ENCODE data around the gene AKAP1.

AKAP1 gene

DNA sequence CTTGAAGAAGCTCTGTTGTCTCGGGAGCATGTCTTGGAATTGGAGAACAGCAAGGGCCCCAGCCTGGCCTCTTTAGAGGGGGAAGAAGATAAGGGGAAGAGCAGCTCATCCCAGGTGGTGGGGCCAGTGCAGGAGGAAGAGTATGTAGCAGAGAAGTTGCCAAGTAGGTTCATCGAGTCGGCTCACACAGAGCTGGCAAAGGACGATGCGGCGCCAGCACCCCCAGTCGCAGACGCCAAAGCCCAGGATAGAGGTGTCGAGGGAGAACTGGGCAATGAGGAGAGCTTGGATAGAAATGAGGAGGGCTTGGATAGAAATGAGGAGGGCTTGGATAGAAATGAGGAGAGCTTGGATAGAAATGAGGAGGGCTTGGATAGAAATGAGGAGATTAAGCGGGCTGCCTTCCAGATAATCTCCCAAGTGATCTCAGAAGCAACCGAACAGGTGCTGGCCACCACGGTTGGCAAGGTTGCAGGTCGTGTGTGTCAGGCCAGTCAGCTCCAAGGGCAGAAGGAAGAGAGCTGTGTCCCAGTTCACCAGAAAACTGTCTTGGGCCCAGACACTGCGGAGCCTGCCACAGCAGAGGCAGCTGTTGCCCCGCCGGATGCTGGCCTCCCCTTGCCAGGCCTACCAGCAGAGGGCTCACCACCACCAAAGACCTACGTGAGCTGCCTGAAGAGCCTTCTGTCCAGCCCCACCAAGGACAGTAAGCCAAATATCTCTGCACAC, 21.2 kb downstream of the AKAP1 start:
- no peak for FAIRE-seq

DNA sequence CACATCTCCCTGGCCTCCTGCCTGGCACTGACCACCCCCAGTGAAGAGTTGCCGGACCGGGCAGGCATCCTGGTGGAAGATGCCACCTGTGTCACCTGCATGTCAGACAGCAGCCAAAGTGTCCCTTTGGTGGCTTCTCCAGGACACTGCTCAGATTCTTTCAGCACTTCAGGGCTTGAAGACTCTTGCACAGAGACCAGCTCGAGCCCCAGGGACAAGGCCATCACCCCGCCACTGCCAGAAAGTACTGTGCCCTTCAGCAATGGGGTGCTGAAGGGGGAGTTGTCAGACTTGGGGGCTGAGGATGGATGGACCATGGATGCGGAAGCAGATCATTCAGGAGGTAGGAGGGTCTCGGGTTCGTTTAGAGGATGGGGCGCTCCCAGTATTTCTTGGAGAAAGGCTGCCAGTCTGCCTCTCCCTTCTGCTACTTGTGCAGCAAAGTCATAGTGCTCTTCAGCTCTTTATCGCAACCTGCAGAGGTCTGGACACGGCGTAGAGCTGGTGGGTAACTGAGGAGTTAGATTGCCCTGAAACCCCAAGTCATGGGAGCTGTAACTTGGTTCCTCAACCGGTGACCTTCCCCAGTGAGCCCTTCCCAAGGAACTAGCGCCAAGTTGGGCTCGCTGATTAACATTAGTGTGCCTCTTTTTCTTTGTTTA, 21.9 kb downstream of the AKAP1 start:
- no peak for FAIRE-seq

- no peak for FAIRE-seq
Measured at GRCh38 chr17:57107498-57108101, 22.6 kb downstream of the AKAP1 start.

- FAIRE-seq: no peak
Measured at GRCh38 chr17:57108671-57109392, 23.8 kb downstream of the AKAP1 start.

DNA sequence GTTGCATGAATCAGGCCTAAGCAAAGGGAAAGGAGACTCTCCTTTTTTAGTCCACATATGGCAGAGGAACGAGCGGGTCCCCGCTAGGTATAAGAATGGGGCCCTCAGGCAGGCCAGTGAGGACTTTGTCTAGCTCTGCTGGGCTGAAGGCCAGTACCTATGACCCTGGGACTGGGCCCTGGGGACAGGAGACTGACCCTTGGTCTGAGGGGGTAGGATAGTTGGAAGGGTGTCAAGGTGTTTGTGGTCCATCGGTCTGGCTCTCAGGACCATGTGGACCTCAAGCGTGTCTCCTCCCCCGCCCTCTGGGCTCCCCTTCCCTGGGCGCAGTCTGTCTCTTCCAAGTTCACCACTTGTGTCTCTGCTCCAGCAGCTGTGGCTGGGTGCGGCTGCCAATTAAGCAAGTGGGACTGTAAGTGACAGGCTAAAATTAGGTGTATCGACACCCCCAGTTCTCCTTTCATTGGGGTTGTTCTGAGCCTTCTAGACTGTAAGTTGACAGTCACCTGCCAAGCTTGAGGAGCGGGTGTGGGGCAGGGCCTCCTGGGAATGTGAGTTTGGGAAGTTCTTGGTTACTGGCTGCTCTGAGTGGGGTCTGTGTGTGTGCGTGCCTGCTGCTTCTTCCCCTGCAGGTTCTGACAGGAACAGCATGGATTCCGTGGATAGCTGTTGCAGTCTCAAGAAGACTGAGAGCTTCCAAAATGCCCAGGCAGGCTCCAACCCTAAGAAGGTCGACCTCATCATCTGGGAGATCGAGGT, 24.5 kb downstream of the AKAP1 start:
- FAIRE-seq: no peak

DNA sequence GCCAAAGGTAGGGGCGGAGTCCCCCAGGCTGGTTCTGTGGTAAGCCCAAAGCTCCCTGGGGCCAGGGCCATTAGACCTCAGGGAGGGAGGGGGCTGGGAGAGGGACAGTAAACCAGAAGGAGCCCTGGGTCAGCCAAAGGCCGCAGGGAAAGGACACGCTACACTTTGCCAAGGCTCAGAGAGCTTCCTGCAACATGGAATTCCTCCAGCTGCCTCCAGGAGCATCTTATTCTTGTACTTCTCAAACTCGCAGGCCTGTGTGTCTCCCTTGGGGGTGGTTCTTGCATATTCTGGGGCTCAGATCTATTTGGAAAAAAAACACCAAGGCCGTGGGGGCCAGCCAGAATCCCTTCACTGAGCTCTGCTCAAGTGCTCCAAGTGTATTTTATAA, 25.1 kb downstream of the AKAP1 start:
- FAIRE-seq: no peak

GRCh38 chr17:57110579-57111325, 25.7 kb downstream of the AKAP1 start:
- FAIRE-seq: no peak

GRCh38 chr17:57111386-57111785, 26.3 kb downstream of the AKAP1 start:
- no peak for FAIRE-seq

GRCh38 chr17:57113011-57113410, 28.0 kb downstream of the AKAP1 start:
- FAIRE-seq: no peak

DNA sequence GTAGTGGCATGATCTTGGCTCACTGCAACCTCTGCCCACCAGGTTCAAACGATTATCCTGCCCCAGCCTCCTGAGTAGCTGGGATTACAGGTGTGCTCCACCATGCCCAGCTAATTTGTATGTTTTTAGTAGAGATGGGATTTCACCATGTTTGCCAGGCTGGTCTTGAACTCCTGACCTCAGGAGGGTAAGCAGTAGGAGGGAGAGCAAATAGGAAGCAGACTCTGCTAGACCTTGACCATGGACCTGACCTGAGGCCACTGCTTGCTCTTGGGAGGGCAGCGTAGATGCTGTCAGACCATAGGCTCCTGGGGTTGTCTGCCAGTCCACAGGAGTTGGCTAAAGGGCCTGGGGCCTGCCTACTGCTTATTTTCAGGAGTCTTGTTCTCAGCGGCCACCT, 28.6 kb downstream of the AKAP1 start:
- FAIRE-seq: no peak

DNA sequence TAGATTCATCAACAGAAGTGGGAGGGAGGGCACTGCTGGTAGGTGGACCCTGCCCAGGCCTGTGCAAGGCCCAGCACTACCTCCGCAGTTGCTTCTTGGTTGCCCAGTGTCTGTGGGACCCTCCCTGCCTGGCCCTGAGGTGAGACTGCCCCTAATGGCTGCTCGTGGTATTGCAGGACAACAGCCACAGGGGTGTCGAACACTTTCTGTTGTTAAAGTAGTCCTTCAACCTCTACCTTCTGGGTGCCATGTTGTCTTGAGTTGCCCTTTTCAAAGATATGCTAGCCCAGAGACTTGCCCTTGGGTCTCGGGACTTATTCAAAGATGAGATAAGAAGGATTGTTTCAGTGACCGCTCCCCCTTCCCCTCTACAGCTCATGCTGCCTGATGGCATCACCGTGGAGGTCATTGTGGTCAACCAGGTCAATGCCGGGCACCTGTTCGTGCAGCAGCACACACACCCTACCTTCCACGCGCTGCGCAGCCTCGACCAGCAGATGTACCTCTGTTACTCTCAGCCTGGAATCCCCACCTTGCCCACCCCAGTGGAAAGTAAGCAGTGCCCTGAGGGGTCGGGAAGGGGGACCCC, 29.1 kb downstream of the AKAP1 start:
- no peak for FAIRE-seq

- no peak for FAIRE-seq
Measured at GRCh38 chr17:57115377-57115776, 30.3 kb downstream of the AKAP1 start.

- FAIRE-seq: no peak
Measured at GRCh38 chr17:57115916-57116315, 30.9 kb downstream of the AKAP1 start.

GRCh38 chr17:57117798-57118197, 32.8 kb downstream of the AKAP1 start:
- no peak for FAIRE-seq

- FAIRE-seq: no peak
Measured at GRCh38 chr17:57120814-57121213, 35.8 kb downstream of the AKAP1 start.

- FAIRE-seq: no peak
Measured at GRCh38 chr17:57121308-57122042, 36.4 kb downstream of the AKAP1 start.

- no peak for FAIRE-seq
Measured at GRCh38 chr17:57124053-57124452, 39.0 kb downstream of the AKAP1 start.

DNA sequence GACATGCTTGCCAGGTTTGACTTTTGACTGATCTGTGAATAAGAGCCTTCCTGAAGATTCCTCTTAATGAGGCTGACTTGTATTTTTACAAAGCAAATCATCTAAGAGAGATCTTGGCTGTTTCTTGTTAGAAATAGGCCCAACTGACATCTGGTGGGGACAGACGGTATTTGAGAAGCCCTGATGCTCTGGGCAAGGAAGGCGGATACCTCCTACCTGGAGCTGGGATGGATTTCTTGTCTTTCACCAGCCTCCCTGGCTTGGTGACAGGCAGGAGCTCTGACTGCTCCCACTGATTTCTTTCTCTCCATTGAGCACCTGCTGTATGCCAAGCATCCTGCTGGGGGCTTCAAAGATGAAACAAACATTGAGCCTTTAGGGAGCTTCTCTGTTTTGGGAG, 40.4 kb downstream of the AKAP1 start:
- no peak for FAIRE-seq

GRCh38 chr17:57125866-57126265, 40.8 kb downstream of the AKAP1 start:
- FAIRE-seq: no peak

GRCh38 chr17:57130708-57131461, 45.8 kb downstream of the AKAP1 start:
- FAIRE-seq: no peak

All from islet of Langerhans (tissue), 1 donor.